Left forelimb (tissue), 1 donor: Measurements from ENCODE around the gene ZNHIT1.
"Not testable (repeated sequence)": the region's sequence is repeated elsewhere in the genome, so short reads cannot be mapped to it uniquely, and the experiment has no call there.

Source experiments
- DNase-seq: peaks from one replicate; pipeline ENCODE4 v3.0.0-alpha.2; 2018; ENCODE audit warnings: low spot score

The ZNHIT1 gene

GRCh38 chr7:101186844-101187428 is 31.0 kb upstream of the ZNHIT1 start:
- DNase-seq = no peak

- DNase-seq = no peak
Observed at GRCh38 chr7:101189109-101189508, 28.9 kb upstream of the ZNHIT1 start.

- DNase-seq = no peak
Observed at GRCh38 chr7:101195884-101196283, 22.1 kb upstream of the ZNHIT1 start.

- DNase-seq = no peak
Observed at GRCh38 chr7:101197991-101198390, 20.0 kb upstream of the ZNHIT1 start.

- DNase-seq = no peak
Observed at GRCh38 chr7:101198476-101198875, 19.5 kb upstream of the ZNHIT1 start.

DNA sequence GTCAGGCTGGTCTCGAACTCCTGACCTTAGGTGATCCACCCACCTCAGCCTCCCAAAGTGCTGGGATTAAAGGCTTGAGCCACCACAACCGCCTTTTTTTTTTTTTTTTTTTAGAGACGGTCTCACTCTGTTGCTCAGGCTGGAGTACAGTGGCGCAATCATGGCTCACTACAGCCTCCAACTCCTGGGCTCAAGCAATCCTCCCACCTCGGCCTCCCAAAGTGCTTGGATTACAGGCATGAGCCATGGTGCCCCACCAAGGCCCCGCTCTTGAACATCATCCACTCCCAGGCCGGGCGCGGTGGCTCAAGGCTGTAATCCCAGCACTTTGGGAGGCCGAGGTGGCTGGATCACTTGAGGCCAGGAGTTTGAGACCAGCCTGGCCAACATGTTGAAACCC is 18.4 kb upstream of the ZNHIT1 start:
- DNase-seq = not testable (repeated sequence)

DNA sequence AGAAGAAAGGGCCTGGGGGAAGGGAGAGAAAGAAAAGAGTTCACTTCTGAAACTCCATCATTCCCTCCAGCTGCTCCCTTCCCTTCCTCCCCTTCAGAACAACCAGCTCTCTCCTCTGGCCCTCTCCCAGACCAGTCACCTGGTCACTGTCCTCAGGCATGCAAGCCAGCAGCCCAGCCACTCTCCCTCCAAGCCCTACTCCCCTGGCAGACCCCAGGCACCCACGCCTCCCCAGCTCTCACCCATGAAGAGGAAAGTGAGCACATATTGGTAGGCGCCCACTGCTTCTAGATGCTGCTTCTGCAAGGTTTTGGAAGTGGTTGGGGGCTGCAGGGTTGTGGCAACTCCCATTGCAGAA is 17.5 kb upstream of the ZNHIT1 start:
- no peak for DNase-seq

DNA sequence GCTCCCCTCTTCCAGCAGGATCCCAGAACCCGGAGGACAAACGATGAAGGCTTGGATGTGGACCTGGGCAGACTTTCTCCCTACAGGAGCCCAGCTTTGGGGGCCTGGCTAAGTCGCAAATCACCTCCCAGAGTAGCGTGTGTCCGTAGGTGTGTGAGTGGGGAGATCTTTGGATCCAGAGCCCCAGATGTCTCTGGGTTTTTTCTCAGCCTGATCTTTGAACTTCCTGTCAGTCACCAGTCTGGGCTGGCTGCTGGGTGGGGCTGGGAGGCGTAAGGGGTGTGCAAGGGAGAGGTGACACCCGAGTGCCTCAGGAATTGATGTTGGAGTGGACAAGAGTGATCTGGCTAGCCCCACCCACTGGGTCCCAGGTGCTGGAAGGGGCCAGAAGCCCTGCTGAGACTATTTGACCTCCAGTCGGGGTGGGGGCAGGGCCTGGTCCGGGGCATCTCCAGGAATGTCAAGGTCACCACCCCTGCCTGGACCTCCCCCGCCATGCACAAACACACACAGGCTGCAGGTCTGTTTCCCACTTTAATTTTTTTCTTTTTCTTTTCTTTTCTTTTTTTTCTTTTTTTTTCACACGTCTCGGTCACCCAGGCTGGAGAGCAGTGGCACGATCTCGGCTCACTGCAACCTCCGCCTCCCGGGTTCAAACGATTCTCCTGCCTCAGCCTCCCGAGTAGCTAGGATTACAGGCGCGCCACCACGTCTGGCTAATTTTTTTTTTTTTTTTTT is 16.9 kb upstream of the ZNHIT1 start, which contains the start of gene MOGAT3:
TSS of gene MOGAT3 (minus strand) at position 175 of the 738 bp plus-strand sequence. CDS start 182 bp downstream, outside the sequence.
- DNase-seq = no peak

- no peak for DNase-seq
Observed at GRCh38 chr7:101201695-101202602, 16.0 kb upstream of the ZNHIT1 start.

DNA sequence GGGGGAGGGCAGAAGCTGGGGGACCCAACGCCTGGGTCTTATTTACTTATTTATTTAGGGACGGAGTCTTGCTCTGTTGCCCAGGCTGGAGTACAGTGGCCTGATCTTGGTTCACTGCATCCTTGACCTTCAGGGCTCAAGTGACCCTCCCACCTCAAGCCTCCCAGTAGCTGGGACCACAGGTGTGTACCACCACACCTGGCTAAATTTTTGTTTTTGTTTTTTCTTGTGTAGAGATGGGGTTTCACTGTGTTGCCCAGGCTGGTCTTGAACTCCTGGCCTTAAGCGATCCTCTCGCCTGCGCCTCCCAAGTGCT is 15.4 kb upstream of the ZNHIT1 start:
- no peak for DNase-seq

DNA sequence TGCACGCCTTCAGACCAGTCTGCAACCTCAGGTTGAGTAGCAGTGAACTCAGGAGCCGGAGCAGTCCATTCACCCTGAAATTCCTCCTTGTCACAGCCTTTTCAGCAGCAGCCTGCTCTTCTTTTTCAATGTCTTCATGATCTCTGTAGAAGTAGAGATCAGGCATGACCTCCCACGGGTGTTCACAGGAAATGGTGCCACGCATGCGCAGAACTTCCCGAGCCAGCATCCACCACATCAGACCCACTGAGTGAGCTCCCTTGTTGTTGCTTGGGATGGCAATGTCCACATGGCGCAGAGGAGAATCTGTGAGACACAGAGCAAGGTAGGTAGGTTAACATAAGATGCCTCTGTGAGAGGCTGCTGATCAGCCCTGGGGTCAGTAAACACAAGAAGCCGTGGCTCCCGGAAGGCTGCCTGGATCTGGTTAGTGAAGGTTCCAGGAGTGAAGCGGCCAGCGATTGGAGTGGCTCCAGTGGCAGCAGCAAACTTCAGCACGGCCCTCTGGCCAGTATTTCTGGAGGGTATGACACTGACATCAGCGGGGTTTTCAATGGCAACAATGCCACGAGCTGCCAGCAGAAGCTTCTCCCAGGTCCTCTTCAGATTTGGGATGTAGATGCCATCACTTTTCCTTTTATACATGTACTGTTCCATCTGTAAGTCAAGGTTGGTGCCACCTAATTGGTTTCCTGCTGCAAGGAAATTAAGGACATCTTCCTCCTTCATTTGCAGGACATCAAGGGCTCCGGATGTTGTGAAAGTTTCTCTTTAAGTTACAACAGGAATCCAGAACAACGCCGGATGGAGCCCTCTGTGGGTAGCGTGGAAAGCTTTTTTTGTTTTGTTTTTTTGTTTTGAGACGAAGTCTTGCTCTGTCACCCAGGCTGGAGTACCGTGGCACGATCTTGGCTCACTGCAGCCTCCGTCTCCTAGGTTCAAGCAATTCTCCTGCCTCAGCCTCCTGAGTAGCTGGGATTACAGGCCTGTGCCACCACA is 13.9 kb upstream of the ZNHIT1 start:
- DNase-seq = not testable (repeated sequence)

DNA sequence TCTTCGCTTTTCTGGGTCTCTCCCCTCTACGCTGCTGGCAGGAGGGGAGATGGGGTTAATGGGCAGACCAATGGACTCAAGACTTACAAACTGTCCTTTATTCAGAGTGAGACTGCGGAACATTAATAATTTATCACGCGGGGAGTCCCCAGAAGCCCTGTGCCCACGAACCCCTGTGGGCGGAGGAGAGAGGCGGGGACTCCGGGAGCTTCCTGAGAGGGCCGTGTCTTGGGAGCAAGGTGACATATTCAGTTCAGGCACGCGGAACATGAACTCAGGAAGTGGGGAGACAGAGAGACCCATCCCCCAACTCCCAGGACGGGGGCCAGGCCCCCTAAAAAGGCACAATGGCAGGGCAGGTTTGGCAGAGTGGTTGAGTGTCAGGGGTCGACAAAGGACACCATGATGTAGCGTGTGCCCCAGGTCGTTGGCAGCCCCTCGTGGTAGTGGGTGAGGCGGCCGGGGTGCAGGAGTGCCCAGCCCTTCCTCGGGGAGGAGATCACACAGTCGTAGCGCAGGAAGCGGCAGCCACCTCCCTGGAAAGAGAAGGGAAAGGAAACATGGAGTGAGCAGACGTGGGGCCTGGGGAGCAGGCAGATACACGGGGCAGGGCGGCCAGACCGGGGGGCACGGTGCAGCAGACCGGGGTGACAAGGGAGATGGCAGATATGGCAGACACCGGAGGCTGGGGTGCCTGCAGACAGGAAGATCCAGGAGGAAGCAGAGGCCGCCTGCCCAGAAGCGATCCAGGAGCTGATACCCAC is 11.9 kb upstream of the ZNHIT1 start:
- no peak for DNase-seq

DNA sequence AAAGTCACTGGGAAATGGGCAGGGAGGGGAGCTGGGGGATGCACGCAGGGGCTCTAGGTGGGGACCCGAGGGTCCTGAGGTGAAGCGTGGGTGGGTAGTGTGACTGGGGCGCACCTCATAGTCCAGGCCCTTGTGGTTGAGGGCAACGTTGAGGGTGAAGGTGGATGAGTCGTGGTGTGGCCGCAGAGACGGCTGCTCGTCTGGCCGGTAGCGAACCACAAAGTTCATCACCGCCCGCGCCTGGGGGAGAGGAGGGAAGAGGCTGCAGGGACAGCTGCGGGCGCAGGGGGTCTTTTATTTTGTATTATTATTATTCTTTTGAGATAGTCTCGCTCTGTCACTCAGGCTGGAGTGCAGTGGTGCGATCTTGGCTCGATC is 11.3 kb upstream of the ZNHIT1 start:
- no peak for DNase-seq

- DNase-seq = no peak
Observed at GRCh38 chr7:101207459-101207858, 10.5 kb upstream of the ZNHIT1 start.

- no peak for DNase-seq
Observed at GRCh38 chr7:101208794-101209193, 9.2 kb upstream of the ZNHIT1 start.

DNA sequence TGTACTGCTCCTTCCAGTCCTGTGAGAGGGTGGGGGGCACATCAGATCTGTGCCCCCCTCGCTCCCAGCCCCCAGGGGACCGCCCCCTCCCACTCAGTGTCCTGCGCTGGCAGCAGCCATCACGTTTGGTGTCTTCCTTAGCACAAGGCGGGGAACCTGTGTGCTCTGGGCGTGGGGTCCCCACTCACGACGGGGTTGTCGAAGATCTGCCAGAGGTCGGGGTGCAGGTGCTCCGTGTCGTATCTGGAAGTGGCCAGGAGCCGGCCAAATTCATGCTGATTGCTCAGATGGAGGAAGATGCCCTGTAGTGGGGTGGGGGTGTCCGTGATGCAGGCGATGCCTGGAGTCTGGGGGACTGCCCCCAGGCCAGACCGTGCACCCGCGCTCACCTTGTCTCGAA is 7.8 kb upstream of the ZNHIT1 start:
- DNase-seq = no peak

DNA sequence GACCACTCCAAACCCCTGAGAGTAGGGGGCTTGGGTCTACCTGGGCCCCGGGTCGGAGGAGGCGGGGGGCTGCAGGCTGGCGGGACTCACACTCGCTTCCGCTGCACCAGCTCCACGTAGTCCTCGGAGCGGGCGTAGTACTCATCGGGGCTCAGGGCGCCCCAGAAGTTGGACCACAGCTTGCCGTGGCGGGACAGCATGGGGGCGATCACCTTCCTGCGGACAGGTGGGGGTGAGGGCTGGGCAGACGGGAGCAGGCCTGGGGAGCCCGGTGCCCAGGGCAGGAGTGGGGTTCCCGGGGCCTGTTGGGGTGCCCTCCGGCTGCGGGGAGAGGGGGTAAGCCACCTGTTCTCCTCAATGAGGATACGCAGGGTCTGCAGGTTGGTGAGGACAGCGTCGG is 6.5 kb upstream of the ZNHIT1 start:
- DNase-seq = no peak

GRCh38 chr7:101212014-101212413 is 6.0 kb upstream of the ZNHIT1 start:
- DNase-seq = no peak

DNA sequence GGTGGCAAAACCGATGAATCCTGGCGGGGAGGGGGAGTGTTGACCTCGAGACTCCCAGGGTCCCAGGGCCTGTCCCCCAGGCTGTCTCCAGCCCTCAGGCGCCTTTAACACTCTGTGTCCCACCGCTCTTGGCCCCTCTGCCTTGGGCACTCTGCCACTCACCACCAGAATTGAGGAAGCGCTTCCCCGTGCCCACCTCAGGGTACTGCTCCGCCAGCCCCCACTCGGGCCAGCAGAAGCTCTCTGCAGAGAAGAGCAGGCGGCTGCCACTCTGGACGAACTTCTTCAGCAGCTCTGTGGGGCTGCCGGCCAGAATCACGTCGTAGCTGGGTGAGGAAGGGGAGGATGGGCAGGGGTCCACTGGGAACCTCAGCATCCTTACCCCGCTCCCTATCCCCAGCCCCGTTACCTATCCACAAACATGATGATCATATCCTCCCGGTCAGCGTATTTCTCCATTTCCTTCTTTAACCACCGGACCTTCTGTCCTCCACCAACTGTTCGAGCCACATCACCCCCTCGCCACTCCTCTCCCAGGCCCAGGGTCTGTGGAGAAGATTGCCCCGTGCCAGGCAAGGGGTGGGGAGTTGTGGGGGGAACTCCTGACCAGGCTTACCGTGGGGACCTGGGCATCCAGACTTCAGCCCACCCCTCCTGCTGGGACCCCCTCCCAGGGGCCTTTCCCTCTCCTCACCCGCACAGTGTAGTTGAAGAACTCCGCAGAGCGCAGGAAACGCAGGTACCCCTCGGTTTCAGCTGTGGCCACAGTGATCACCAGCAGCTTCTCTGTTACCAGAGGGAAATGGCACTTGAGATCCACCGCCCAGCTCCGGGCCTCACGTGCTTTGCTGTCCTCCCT is 1.7 kb upstream of the ZNHIT1 start:
- no peak for DNase-seq

- no peak for DNase-seq
Observed at GRCh38 chr7:101216860-101217387, 1.0 kb upstream of the ZNHIT1 start.
